SIG-M5 treated with dmso at 0.1 percent for 504 hours (cell line): Measurements from ENCODE around the gene DAP3.
A peak's percentile ranks its signal among the peaks of the same experiment; 100 is the strongest.
"Not testable (repeated sequence)": the region's sequence is repeated elsewhere in the genome, so short reads cannot be mapped to it uniquely, and the experiment has no call there.

Experiments used
- DNase-seq: peaks from one replicate; lab custom pipeline; 2025; ENCODE audit not compliant: unreplicated experiment; lab: John Stamatoyannopoulos, UW

DAP3 gene

DNA sequence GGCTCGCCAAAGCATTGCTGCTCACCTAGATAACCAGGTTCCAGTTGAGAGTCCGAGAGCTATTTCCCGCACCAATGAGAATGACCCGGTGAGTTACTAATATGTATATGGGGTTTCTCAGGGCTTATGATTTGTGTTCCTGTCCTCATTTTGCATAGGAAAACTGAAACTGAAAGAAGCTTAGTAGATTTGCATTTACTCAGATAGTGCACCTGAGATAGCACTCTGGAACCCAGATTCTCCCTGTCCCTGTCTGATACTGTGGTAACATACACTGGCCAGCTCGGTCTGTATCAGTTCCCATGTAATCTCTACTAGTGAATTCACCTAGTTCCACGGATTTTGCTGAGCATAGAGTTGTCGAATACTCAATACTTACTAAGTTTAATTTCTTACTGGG lies 28.1 kb downstream of the DAP3 start:
- DNase-seq, result no peak

DNA sequence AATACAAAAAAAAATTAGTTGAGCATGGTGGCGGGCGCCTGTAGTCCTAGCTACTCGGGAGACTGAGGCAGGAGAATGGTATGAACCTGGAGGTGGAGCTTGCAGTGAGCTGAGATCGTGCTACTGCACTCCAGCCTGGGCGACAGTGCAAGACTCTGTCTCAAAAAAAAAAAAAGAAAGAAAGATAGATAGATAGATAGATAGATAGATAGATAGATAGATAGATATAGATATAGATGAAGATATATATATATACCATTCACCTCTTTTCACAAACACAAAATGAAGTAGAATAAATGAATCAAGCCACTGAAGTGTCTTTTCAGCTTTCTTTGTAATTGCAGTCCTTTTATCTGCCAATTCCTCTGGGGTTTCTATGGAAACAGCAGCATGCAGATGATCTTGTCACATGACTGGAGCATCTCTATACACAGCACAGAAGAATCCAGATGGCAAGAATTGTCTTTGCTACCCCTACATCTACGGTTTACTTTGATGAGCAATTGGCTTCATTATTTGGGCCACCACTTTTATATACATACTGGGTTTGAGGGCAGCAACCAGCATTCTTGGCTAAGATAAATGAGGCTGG lies 29.7 kb downstream of the DAP3 start:
- not testable (repeated sequence) for DNase-seq

DNA sequence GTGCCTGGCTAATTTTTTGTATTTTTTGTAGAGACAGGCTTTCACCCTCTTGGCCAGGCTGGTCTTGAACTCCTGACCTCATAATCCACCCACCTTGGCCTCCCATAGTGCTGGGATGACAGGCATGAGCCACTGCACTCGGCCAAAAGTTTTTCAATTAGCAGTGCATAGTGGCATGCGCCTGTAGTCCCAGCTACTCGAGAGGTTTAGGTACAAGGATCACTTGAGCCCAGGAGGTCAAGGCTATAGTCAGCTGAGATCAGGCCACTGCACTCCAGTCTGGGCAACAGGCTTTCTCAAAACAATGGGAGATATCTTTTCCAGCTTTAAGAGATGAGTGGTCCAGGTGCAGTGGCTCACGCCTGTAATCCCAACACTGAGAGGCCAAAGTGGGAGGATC lies 30.8 kb downstream of the DAP3 start:
- DNase-seq, result no peak

DNA sequence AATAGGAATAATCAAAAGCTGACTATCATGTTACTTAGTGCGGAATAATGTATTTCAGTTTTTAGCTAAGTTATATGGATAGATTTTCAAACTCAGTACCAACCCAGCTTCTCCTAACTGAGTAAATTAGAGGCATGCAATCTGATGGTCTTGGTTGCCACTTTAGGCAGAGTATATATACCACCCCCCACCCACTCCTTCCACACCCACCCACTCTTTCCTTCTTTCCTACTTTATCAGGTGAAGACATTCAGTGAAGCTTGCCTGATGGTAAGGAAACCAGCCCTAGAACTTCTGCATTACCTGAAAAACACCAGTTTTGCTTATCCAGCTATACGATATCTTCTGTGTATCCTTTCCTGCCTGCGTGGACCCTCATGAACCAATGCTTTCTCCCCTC lies 36.3 kb downstream of the DAP3 start:
- no peak for DNase-seq

DNA sequence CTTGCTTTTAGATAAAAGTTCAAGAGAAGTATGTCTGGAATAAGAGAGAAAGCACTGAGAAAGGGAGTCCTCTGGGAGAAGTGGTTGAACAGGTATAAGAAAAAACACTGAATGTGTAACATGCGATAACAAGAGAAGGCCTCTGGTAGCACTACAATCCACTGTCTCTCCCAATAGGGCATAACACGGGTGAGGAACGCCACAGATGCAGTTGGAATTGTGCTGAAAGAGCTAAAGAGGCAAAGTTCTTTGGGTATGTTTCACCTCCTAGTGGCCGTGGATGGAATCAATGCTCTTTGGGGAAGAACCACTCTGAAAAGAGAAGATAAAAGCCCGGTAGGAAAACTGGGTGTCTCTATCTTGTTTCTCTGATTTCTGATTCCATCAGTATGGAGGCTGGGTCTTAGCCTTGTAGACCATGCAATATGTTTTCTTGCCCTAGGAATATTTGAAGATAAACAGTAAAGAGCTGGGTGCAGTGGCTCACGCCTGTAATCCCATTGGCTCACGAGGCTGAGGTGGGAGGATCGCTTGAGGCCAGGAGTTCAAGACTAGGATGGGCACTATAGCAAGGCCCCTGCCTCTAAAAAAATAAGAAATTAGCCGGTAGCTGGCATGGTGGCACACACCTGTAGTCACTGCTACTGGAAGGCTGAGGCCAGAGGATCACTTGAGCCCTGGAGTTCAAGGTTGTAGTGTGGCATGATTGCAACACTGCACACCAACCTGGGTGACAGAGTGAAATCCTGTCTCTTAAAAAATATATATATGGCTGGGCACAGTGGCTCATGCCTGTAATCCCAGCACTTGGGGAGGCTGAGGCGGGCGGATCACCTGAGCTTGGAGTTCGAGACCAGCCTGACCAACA lies 40.4 kb downstream of the DAP3 start:
- DNase-seq, result peak; percentile 60

DNA sequence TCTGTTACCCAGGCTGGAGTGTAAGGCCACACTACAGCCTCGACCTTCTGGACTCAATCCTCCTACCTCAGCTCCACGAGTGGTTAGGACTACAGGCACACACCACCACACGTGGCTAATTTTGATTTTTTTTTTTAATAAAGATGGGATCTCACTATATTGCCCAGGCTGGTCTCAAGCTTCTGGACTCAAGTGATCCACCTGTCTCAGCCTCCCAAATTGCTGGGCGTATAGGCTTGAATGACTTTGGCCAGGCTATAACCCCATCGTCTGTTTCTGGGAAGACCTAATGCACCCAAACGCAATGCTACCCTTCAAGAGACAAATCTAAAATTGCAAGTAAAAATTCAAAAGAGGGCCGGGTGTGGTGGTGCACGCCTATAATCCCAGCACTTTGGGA lies 52.1 kb downstream of the DAP3 start:
- DNase-seq, result no peak

DNA sequence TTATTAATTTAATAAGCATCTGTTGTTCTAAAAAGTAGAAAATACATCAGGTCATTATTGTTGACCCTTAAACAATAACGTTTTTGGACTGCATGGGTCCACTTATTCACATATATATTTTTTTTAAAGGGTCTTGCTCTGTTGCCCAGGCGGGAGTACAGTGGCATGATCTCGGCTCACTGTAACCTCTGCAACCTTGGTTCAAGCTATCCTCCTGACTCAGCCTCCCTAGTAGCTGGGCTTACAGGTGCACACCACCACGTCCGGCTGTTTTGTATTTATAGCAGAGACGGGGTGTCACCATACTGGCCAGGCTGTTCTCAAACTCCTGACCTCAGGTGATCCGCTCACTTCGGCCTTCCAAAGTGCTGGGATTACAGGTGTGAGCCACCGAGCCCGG lies 53.0 kb downstream of the DAP3 start:
- DNase-seq, result no peak

DNA sequence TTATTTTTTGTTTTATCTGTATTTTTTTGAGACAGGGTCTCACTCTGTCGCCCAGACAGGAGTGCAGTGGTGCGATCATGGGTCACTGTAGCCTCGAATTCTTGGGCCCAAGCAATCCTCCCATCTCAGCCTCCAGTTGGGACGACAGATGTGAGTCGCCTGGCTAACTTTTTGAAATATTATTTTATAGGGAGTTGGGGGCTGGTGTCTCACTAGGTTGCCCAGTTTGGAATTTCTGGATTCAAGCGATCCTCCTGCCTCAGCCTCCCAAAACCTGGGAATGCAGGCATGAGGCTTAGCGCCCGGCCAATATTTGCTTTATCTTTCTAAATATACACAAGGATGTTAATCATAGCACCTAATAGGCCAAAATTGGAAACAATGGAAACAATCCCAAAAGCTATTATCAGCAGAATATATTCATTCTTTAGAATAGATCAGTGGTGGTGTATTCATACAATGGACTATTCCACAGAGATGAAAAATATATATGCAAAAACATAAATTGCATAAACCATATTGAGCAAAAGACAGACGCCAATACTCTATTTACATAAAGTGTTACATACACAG lies 55.9 kb downstream of the DAP3 start:
- no peak for DNase-seq

DNA sequence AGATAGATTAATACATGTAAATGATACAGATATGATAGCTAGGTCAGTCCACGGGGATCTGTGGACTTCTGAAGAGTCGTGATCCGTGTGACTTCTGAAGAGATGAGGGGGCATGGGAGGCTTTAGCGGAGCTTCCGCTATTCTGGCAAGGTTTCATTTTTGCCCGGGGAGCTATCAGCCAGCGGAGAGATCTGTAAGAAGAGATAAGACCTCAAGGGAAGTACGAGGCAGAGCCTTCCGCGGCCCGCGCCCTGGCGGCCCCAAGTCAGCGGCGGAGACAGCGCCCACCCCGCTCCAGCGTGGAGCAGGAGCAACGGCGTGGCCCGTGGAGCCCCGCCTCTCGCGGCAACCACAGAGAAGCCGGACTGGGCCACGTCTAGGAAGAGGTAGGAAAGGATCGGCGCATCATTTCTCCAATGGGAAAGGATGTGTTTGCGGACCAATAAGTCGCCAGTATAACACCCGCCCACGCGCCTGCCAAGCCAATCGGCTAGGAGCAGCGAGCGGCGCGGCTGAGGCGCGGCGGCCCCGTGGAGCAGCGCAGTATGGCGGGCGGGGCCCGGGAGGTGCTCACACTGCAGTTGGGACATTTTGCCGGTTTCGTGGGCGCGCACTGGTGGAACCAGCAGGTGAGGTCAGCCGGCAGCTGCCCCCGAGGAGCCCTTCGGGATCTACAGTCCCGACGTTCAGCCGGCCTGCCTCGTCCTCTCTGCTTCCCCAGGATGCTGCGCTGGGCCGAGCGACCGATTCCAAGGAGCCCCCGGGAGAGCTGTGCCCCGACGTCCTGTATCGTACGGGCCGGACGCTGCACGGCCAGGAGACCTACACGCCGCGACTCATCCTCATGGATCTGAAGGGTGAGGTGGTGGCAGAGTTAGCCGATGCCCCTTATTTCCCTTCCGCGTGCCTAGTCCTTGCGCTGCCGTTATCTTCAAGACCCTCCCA lies 56.7 kb downstream of the DAP3 start:
- peak; percentile 99 for DNase-seq

DNA sequence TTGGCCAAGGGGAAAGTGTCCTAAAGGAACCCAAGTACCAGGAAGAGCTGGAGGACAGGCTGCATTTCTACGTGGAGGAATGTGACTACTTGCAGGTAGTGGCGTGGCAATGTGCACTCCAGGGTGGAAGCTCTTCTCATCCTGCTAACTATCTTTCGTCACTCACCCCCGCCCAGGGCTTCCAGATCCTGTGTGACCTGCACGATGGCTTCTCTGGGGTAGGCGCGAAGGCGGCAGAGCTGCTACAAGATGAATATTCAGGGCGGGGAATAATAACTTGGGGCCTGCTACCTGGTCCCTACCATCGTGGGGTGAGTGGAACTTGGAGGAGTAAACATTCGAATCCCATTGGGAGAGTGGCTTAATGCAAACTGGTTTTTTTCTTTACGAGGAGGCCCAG lies 58.7 kb downstream of the DAP3 start:
- not testable (repeated sequence) for DNase-seq

DNA sequence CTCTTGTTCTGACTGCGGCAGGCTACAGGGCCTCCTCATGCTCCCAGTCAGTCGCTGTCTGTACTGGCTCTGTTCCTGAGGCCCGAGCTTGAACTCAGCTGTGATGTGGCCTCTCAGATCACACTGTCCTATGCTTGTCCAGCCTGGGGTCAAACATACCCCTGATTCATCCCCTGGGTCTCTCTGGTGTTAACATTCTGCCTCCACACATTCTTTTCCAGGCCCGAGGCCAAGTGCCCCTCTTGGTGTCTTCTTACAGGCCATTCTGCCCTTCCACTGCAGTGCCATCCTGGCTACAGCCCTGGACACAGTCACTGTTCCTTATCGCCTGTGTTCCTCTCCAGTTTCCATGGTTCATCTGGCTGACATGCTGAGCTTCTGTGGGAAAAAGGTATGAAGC lies 59.2 kb downstream of the DAP3 start:
- not testable (repeated sequence) for DNase-seq

DNA sequence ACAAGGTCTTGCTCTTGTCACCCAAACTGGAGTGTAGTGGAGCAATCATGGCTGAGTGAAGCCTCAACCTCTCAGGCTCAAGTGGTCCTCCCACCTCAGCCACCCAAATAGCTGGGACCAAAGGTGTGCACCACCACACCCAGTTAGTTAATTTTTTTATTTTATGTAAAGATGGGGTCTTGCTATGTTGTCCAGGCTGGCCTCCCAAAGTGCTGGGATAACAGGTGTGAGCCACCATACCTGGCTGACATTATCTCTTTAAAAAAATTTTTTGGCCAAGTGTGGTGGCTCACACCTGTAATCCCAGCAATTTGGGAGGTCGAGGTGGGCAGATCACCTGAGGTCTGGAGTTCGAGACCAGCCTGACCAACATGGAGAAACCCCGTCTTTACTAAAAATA lies 70.1 kb downstream of the DAP3 start:
- DNase-seq, result not testable (repeated sequence)

DNA sequence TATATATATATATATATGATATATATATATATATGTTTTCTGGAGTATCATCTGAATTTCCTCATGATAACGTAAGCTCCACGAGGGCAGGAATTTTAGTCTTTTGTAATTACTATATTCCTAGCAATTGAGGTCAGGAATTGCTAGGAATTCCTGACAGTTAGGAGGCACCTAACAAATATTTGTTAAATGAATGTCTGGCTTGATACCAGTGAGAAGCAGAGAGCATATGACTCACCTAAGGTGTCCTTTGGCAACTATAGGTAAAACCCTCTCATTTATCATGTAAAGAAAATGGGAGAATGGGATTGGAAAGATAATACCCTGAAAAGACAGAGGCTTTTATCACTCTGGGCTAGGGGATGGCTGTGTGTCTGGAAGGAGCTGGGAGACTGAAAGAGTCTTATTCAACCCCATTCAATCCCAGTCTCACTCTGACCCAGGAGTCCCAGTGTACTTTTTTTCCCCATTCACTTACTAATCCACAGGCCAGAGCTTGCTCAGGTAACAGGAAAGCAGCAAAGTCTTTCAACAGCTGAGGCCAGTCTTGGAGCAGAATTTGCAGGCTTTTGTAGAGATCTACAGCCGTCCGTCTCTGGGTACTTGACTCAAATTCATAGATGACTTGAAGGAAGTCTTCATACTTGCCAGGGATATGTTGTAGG lies 71.2 kb downstream of the DAP3 start:
- DNase-seq, result no peak

DNA sequence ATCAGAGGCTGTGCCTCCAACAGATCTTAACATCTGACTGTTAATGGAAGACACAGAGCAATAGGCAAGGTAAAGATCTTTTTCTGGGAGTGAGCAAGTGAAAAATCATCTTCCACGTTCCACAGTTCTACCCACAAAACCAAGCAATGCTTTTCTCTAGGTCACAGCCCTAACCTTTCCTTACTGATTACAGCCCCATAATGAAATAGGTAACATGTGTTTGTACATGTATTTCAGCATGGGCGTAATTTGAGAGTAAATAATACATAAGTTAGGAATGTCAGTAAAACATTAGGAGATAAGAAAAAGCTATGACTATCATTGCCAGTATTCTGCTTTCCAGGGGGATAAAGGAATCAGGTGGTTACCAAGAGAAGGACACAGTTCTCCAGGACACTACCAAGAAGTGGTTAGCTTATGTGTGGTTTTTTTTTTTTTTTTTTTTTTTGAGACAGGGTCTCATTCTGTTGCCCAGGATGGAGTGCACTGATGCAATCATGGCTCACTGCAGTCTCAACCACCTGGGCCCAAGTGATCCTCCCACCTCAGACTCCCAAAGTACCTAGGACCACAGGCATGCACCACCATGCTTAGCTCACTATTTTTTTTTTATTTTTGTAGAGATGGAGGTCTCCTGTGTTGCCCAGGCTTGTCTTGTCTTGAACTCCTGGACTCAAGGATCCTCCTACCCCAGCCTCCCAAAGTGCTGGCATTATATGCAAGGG lies 72.0 kb downstream of the DAP3 start:
- DNase-seq, result no peak

DNA sequence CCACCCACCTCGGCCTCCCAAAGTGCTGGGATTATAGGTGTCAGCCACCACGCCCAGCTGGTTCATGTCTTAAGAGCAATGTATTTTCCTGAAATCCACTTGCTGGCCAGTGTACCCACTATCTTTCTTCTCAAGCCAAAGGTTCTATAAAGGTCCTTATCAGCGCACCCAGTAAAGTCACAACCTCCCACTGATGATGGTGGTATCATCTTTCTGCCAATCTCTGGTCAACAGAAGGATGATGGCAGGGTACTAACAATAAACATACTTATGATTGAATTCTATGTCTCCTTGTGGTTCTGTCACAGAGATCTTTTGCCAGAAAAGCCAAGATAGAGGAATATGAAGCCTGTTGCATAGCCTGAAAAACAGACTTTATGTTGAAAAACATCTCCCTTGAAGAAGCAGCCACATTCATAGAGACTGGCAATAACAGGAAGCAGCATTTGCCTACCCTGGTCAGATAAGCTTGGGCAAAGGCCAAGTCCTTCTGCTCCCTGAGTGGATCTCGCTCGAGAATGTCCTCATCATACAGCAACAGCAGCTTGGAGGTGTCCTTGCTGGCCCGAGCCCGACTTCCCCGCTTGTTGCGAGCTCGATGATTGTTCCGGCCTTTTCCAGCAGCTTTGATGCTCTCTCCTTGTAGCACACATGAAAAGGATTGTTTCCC lies 73.0 kb downstream of the DAP3 start:
- no peak for DNase-seq

DNA sequence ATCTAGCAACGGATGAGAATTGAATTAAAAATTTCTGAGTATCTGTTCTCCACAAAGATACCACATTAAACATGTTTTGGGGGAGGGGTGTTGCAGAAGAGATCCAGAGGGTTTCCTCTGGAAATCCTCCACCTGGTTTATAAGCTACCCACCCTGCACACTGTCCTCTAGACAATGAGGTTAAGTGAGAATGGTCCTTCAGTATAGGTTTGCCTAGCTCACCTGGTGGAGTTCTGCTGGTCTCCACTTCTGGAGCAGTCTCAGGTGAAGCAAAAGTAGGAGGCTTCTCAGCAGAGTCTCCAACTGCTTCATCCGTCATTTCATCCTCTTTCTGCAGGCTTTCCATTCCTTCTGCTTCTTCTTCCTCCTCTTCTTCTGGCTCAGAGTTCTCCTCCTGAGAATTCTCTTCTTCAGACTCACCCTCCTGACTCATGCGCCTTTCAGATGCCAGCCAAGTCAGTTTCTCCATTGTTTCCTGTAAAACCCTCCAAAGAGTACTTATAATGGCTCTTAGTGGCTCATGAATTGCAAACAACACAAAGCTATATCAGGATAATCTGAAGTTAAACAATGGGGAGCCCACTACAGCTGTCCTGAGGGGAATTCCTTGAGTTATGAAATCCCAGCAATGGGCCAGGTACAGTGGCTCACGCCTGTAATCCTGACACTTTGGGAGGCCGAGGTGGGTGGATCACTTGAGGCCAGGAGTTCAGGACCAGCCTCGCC lies 74.4 kb downstream of the DAP3 start:
- peak; percentile 60 for DNase-seq

DNA sequence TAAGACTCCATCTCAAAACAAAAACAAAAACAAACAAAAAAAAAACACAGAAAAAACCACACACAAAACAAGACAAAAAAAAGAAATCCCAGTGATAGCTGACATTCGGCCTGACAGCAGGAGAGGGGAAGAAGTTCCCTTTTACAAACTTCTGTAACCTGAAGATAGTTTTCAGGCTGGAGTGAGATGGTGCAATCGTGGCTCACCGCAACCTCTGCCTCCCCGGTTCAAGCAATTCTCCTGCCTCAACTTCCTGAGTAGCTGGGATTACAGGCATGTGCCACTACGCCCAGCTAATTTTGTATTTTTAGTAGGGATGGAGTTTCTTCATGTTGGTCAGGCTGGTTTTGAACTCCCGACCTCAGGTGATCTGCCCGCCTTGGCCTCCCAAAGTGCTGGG lies 75.1 kb downstream of the DAP3 start:
- DNase-seq, result peak; percentile 82

DNA sequence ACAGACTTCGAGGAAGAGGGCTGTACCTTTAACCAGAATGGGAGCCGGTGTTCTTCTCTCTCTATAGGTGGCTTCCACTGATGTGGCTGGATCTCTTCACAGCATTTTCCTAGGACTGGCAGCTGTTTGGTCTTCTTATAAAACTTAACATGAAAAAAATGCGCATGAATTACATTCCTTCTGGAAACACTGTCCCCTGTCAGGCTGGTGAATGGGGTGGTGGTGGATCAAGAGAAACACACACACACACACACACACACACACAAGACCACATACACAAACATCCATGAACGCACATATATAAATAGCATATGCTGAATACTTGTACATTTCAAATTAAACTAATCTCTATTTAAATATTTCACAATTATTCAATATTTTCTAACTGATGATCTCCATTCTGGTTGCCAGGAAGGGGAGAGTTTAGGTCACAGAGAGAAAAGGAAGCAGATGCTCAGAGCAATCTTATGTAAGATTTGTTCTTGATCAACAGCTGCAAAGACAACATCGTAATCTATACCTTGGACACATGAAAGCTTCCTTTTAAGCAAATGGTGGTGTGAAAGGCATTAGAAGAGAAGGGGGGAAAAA lies 78.6 kb downstream of the DAP3 start:
- not testable (repeated sequence) for DNase-seq
